PC-3 (cell line): ENCODE data around the gene INPP5F.

Source experiments
- EZH2 ChIP-seq: fragments of 300-600 bp; sonication (generic); IDR thresholded peaks from one replicate; pipeline ENCODE4 v1.6.1; 2017; ENCODE audit warnings: antibody characterized with exemption, mild to moderate bottlenecking, low read length; ENCODE audit not compliant: unreplicated experiment
- EZH2phosphoT487 ChIP-seq: fragments of 300-600 bp; sonication (generic); IDR thresholded peaks from 2 replicates; pipeline ENCODE4 v1.6.1; 2018; ENCODE audit warnings: mild to moderate bottlenecking, antibody characterized with exemption, low read length, borderline replicate concordance
- TF ChIP-seq, protein P1 (sequence below): fragments of 300-600 bp; sonication (generic); conservative IDR thresholded peaks from 2 replicates; pipeline ENCODE4 v1.5.1; 2017; ENCODE audit warnings: antibody characterized with exemption, low read depth, mild to moderate bottlenecking, low read length

DNA sequence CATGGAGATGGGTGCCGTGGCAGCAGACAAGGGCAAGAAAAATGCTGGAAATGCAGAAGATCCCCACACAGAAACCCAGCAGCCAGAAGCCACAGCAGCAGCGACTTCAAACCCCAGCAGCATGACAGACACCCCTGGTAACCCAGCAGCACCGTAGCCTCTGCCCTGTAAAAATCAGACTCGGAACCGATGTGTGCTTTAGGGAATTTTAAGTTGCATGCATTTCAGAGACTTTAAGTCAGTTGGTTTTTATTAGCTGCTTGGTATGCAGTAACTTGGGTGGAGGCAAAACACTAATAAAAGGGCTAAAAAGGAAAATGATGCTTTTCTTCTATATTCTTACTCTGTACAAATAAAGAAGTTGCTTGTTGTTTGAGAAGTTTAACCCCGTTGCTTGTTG is 48.7 kb upstream of the INPP5F start:
- TF ChIP-seq EZH2 (no peak), EZH2phosphoT487 (no peak)
- TF ChIP-seq, protein P1, sequence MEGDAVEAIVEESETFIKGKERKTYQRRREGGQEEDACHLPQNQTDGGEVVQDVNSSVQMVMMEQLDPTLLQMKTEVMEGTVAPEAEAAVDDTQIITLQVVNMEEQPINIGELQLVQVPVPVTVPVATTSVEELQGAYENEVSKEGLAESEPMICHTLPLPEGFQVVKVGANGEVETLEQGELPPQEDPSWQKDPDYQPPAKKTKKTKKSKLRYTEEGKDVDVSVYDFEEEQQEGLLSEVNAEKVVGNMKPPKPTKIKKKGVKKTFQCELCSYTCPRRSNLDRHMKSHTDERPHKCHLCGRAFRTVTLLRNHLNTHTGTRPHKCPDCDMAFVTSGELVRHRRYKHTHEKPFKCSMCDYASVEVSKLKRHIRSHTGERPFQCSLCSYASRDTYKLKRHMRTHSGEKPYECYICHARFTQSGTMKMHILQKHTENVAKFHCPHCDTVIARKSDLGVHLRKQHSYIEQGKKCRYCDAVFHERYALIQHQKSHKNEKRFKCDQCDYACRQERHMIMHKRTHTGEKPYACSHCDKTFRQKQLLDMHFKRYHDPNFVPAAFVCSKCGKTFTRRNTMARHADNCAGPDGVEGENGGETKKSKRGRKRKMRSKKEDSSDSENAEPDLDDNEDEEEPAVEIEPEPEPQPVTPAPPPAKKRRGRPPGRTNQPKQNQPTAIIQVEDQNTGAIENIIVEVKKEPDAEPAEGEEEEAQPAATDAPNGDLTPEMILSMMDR: no peak
